NB4 (cell line): ENCODE results near the gene ABCE1.

Source experiments
- MYC ChIP-seq: IDR thresholded peaks from 2 replicates; pipeline ENCODE4 v1.6.1; 2011; ENCODE audit warnings: low read depth, low read length
- POLR2A ChIP-seq: IDR thresholded peaks from 2 replicates; pipeline ENCODE4 v1.6.1; 2011; ENCODE audit warnings: mild to moderate bottlenecking; ENCODE audit not compliant: insufficient read length; ENCODE audit errors: extremely low read depth
- TF ChIP-seq, protein P1 (sequence below): IDR thresholded peaks from one replicate; pipeline ENCODE4 v1.5.1; 2012; ENCODE audit warnings: low read depth, low read length
- TF ChIP-seq, protein P2 (sequence below): IDR thresholded peaks from 2 replicates; pipeline ENCODE4 v1.6.1; 2011; ENCODE audit warnings: low read depth, low read length

DNA sequence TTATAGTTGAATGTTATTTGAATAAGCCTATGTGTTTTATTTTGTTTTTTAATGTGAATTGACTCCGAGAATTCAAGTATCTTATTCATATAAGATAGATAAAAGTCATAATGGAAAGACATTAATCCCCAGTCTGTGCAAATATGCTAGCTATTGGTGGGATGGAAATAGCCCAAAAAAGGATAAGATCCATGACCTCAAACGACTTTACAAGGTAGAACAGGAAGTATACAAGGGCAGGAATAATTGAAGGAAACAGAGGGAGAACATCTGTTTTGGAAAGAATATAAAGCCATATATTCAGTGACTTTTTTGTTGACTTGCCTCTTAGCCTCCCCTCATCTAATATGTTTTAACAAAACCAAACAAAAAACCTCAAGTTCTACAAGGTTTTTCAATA lies 9.0 kb downstream of the ABCE1 start:
- TF ChIP-seq, protein P1, sequence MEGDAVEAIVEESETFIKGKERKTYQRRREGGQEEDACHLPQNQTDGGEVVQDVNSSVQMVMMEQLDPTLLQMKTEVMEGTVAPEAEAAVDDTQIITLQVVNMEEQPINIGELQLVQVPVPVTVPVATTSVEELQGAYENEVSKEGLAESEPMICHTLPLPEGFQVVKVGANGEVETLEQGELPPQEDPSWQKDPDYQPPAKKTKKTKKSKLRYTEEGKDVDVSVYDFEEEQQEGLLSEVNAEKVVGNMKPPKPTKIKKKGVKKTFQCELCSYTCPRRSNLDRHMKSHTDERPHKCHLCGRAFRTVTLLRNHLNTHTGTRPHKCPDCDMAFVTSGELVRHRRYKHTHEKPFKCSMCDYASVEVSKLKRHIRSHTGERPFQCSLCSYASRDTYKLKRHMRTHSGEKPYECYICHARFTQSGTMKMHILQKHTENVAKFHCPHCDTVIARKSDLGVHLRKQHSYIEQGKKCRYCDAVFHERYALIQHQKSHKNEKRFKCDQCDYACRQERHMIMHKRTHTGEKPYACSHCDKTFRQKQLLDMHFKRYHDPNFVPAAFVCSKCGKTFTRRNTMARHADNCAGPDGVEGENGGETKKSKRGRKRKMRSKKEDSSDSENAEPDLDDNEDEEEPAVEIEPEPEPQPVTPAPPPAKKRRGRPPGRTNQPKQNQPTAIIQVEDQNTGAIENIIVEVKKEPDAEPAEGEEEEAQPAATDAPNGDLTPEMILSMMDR = no peak
- no peak for TF ChIP-seq POLR2A
- TF ChIP-seq, protein P2, sequence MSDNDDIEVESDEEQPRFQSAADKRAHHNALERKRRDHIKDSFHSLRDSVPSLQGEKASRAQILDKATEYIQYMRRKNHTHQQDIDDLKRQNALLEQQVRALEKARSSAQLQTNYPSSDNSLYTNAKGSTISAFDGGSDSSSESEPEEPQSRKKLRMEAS = no peak
- no peak for TF ChIP-seq MYC
